GM12878 (cell line): Measurements from ENCODE around the gene COL11A2. TPM values are rescaled to one million over a fixed set of nuclear protein-coding genes. Genes with fewer than 3 reads are reported as not detected.

ENCODE experiments used
- BCL11A ChIP-seq: IDR thresholded peaks from 2 replicates; pipeline ENCODE4 v1.6.1; 2011; ENCODE audit warnings: low read depth, low read length
- CEBPB ChIP-seq, 2 experiments: fragments of 150-350 bp in 1 of 2; IDR thresholded peaks; 2 replicates each; pipeline ENCODE4 v1.6.1; 2012 to 2014; ENCODE audit warnings: low read depth in 2 of 2, low read length in 2 of 2, borderline replicate concordance in 1 of 2, inconsistent platforms in 1 of 2
- CREM ChIP-seq: IDR thresholded peaks from 2 replicates; pipeline ENCODE4 v1.6.1; 2014; ENCODE audit warnings: antibody characterized with exemption, low read depth
- DPF2 ChIP-seq: fragments of 450-650 bp; IDR thresholded peaks from 2 replicates; pipeline ENCODE4 v1.6.1; 2017; ENCODE audit warnings: mild to moderate bottlenecking
- EED ChIP-seq: sonication (generic); IDR thresholded peaks from 2 replicates; pipeline ENCODE4 v1.6.1; 2016; ENCODE audit warnings: antibody characterized with exemption, low read depth
- ELK1 ChIP-seq: IDR thresholded peaks from 2 replicates; pipeline ENCODE4 v1.6.1; 2012; ENCODE audit warnings: low read depth, low read length, improper control_type of control experiment
- EP300 ChIP-seq, 2 experiments: fragments of 150-350 bp in 1 of 2; IDR thresholded peaks; 2 replicates each; pipeline ENCODE4 v1.6.1; 2011 to 2012; ENCODE audit warnings: low read depth in 2 of 2, low read length in 2 of 2, borderline replicate concordance in 1 of 2, improper control_type of control experiment in 1 of 2, inconsistent platforms in 1 of 2; ENCODE audit not compliant: control insufficient read depth in 1 of 2
- ESRRA ChIP-seq: IDR thresholded peaks from 2 replicates; pipeline ENCODE4 v1.6.1; 2012; ENCODE audit warnings: mild to moderate bottlenecking, low read length, improper control_type of control experiment
- FOXK2 ChIP-seq: fragments of 450-650 bp; IDR thresholded peaks from 2 replicates; pipeline ENCODE4 v1.6.1; 2017; ENCODE audit warnings: mild to moderate bottlenecking, moderate library complexity
- IKZF2 ChIP-seq, 2 experiments: fragments of 450-650 bp; IDR thresholded peaks; 2 replicates each; pipeline ENCODE4 v1.6.1; 2017; ENCODE audit warnings: mild to moderate bottlenecking in 2 of 2, moderate library complexity in 2 of 2
- JUNB ChIP-seq: IDR thresholded peaks from 2 replicates; pipeline ENCODE4 v1.6.1; 2016; ENCODE audit warnings: antibody characterized with exemption, mild to moderate bottlenecking
- KAT2A ChIP-seq: conservative IDR thresholded peaks from 2 replicates; pipeline ENCODE4 v1.6.1; 2011; ENCODE audit warnings: low read depth, low read length; ENCODE audit not compliant: control insufficient read depth
- KLF5 ChIP-seq: fragments of 450-650 bp; IDR thresholded peaks from 2 replicates; pipeline ENCODE4 v1.6.1; 2014; ENCODE audit warnings: mild to moderate bottlenecking; ENCODE audit not compliant: partially characterized antibody
- MEF2B ChIP-seq: fragments of 450-650 bp; IDR thresholded peaks from 2 replicates; pipeline ENCODE4 v1.6.1; 2018; ENCODE audit warnings: mild to moderate bottlenecking, moderate library complexity; ENCODE audit not compliant: partially characterized antibody, poor library complexity, severe bottlenecking
- MXI1 ChIP-seq: fragments of 150-350 bp; IDR thresholded peaks from 2 replicates; pipeline ENCODE4 v1.6.1; 2011; ENCODE audit warnings: low read depth, mild to moderate bottlenecking, inconsistent platforms, low read length, improper control_type of control experiment
- MYB ChIP-seq: fragments of 150-350 bp; IDR thresholded peaks from 2 replicates; pipeline ENCODE4 v1.6.1; 2014; ENCODE audit warnings: mild to moderate bottlenecking, low read depth, low read length, borderline replicate concordance
- NFIC ChIP-seq: IDR thresholded peaks from 2 replicates; pipeline ENCODE4 v1.6.1; 2012; ENCODE audit warnings: low read depth, mild to moderate bottlenecking, inconsistent platforms, low read length, moderate library complexity
- PAX5 ChIP-seq: IDR thresholded peaks from 2 replicates; pipeline ENCODE4 v1.6.1; 2011; ENCODE audit warnings: low read depth, low read length, borderline replicate concordance
- POLR2A ChIP-seq: IDR thresholded peaks from 2 replicates; pipeline ENCODE4 v1.6.1; 2011; ENCODE audit warnings: low read depth, mild to moderate bottlenecking, low read length
- POLR2AphosphoS2 ChIP-seq: IDR thresholded peaks from 2 replicates; pipeline ENCODE4 v1.6.1; 2011; ENCODE audit warnings: low read depth, mild to moderate bottlenecking, low read length, improper control_type of control experiment, moderate library complexity
- POLR2AphosphoS5 ChIP-seq: IDR thresholded peaks from 2 replicates; pipeline ENCODE4 v1.6.1; 2011; ENCODE audit warnings: mild to moderate bottlenecking, low read length, inconsistent platforms
- POU2F2 ChIP-seq: IDR thresholded peaks from 3 replicates; pipeline ENCODE4 v1.6.1; 2011; ENCODE audit warnings: low read depth, mild to moderate bottlenecking, low read length, borderline replicate concordance
- SPI1 ChIP-seq: IDR thresholded peaks from 2 replicates; pipeline ENCODE4 v1.6.1; 2011; ENCODE audit warnings: low read depth, mild to moderate bottlenecking, low read length, moderate library complexity, borderline replicate concordance; ENCODE audit not compliant: insufficient read depth
- USF1 ChIP-seq: IDR thresholded peaks from 2 replicates; pipeline ENCODE4 v1.6.1; 2011; ENCODE audit warnings: borderline replicate concordance, low read depth, mild to moderate bottlenecking, moderate library complexity, mixed read lengths, low read length; ENCODE audit not compliant: insufficient read depth; ENCODE audit errors: extremely low read length
- WRNIP1 ChIP-seq: IDR thresholded peaks from 2 replicates; pipeline ENCODE4 v1.6.1; 2011; ENCODE audit warnings: low read depth, low read length, improper control_type of control experiment, borderline replicate concordance
- polyA plus RNA-seq, 11 experiments: library from polyadenylated mRNA; depleted of rRNA in 4 of 11; unstranded in 6 of 11; stranded (reverse) in 5 of 11; fragments of >200 nt; fragmentation: Nextera tagmentation in 4 of 11; fragmentation: Illumina TruSeq in 1 of 11; extraction: Ambion mirVana in 4 of 11; extraction: Trizol in 1 of 11; gene quantifications; 1 replicate in 1 of 11; 2 replicates in 10 of 11; pipeline versions ENCODE4 v1.2.1 to v1.2.3, GENCODE V29; 2011 to 2016; ENCODE audit warnings: inconsistent platforms in 2 of 11, missing spikeins in 2 of 11, low read depth in 1 of 11
- total RNA-seq, 4 experiments: library from RNA; depleted of rRNA in 3 of 4; stranded (reverse); fragments of >200 nt in 3 of 4; fragmentation: Illumina TruSeq in 1 of 4; extraction: Trizol in 1 of 4; gene quantifications; 2 replicates each; pipeline versions ENCODE4 v1.2.1 to v1.2.3, GENCODE V29; 2013 to 2021
- TF ChIP-seq, protein P1 (sequence below): fragments of 450-650 bp; IDR thresholded peaks from 2 replicates; pipeline ENCODE4 v1.6.1; 2017; ENCODE audit warnings: mild to moderate bottlenecking, moderate library complexity

The COL11A2 gene
- total and polyA plus RNA-seq, 10 of the 15 experiments (the other 5 are each of a cell fraction or from before 2014, with no cell fraction given) = 0.03 to 0.83 (median 0.22) TPM; not detected in 1

DNA sequence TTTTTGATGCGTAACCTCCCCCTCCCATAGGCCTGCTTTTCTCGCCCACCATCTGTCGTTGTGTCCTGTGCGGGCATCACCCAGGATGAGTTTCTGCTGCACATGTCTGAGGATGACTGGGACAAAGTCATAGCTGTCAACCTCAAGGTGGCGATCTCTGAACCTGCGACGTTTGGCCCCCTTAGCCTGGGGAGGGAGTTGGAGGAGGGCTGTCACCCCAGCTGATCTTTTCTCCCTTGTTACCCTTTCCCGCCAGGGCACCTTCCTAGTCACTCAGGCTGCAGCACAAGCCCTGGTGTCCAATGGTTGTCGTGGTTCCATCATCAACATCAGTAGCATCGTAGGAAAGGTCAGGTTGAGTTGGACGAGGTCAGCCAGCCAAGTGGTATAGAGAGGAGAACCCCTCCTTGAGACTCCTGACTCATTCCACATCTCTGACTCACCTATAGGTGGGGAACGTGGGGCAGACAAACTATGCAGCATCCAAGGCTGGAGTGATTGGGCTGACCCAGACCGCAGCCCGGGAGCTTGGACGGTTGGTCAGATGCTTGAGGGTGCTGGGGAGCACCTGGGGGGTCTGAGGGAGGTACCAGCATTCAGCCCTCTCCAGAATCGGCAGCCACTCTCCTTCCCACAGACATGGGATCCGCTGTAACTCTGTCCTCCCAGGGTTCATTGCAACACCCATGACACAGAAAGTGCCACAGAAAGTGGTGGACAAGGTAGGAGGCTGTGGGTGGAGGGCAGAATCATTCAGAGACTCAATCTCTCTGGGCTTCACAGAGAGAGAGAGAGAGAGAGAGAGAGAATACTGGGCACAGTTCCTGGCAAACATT lies 13.1 kb upstream of the COL11A2 start (continued):
- TF ChIP-seq, protein P1, sequence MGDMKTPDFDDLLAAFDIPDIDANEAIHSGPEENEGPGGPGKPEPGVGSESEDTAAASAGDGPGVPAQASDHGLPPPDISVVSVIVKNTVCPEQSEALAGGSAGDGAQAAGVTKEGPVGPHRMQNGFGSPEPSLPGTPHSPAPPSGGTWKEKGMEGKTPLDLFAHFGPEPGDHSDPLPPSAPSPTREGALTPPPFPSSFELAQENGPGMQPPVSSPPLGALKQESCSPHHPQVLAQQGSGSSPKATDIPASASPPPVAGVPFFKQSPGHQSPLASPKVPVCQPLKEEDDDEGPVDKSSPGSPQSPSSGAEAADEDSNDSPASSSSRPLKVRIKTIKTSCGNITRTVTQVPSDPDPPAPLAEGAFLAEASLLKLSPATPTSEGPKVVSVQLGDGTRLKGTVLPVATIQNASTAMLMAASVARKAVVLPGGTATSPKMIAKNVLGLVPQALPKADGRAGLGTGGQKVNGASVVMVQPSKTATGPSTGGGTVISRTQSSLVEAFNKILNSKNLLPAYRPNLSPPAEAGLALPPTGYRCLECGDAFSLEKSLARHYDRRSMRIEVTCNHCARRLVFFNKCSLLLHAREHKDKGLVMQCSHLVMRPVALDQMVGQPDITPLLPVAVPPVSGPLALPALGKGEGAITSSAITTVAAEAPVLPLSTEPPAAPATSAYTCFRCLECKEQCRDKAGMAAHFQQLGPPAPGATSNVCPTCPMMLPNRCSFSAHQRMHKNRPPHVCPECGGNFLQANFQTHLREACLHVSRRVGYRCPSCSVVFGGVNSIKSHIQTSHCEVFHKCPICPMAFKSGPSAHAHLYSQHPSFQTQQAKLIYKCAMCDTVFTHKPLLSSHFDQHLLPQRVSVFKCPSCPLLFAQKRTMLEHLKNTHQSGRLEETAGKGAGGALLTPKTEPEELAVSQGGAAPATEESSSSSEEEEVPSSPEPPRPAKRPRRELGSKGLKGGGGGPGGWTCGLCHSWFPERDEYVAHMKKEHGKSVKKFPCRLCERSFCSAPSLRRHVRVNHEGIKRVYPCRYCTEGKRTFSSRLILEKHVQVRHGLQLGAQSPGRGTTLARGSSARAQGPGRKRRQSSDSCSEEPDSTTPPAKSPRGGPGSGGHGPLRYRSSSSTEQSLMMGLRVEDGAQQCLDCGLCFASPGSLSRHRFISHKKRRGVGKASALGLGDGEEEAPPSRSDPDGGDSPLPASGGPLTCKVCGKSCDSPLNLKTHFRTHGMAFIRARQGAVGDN = no peak
- TF ChIP-seq BCL11A = no peak
- TF ChIP-seq NFIC = no peak
- no peak for TF ChIP-seq KLF5
- no peak for TF ChIP-seq PAX5
- no peak for TF ChIP-seq SPI1
- no peak for TF ChIP-seq FOXK2
- no peak for TF ChIP-seq KAT2A
- TF ChIP-seq POLR2AphosphoS5 = no peak
- no peak for TF ChIP-seq POLR2AphosphoS2
- TF ChIP-seq POLR2A = no peak
- TF ChIP-seq ESRRA = no peak
- TF ChIP-seq EP300 (IDR thresholded peaks at IDR 0.05; ENCODE audit: borderline replicate concordance in 1 of 2, control insufficient read depth in 1 of 2, low read depth in 2 of 2, low read length in 2 of 2) = no peak
- TF ChIP-seq JUNB = peak; percentile 68
- no peak for TF ChIP-seq WRNIP1
- peak; percentile 7 to 19; a peak in 1 of 4 replicates for TF ChIP-seq IKZF2 (IDR thresholded peaks at IDR 0.05)
- TF ChIP-seq MXI1 = peak; percentile 43; the same call in 1 of the 2 replicates
- no peak; the same call in 2 of the 3 replicates for TF ChIP-seq POU2F2
- 0 out of 2 replicates have a peak, but pooled peaks have one; percentile 1 for TF ChIP-seq DPF2
- TF ChIP-seq EED = peak; percentile 84
- no peak for TF ChIP-seq MYB
- TF ChIP-seq CEBPB (IDR thresholded peaks at IDR 0.05; ENCODE audit: borderline replicate concordance in 1 of 2, low read depth in 2 of 2, low read length in 2 of 2) = no peak
- TF ChIP-seq CREM = no peak
- no peak for TF ChIP-seq USF1
- no peak for TF ChIP-seq ELK1
- no peak for TF ChIP-seq MEF2B
